K562 (cell line): ENCODE measurements around the gene SLC39A3. TPM values are rescaled to one million over a fixed set of nuclear protein-coding genes. Genes with fewer than 3 reads are reported as not detected.

Source experiments
- ATAC-seq: fragments of 200-7000 bp; cut with Tn5 transposase; 3 replicates; pipeline ENCODE4 v1.9.1; 2020; ENCODE audit warnings: moderate library complexity
- BruUV-seq: library from RNA; stranded (reverse); fragments of 400-500 nt; replicated peaks from 2 replicates; lab custom pipeline; 2021; lab: Mats Ljungman, UMichigan
- CTCF ChIA-PET: fragments of 300-600 bp; formaldehyde crosslinking; extraction: SDS; loops from one replicate; lab custom pipeline; 2021; ENCODE audit warnings: low intra/inter-chr PET ratio; lab: Yijun Ruan, JAX
- POLR2A ChIA-PET: fragments of 300-600, 350-650 bp; sonication (Branson Sonifier 250); formaldehyde crosslinking; extraction: SDS; loops from one replicate; lab custom pipeline; 2021; ENCODE audit warnings: antibody characterized with exemption, inconsistent platforms; lab: Yijun Ruan, JAX
- DNase-seq, 4 experiments: peaks; one replicate each; pipeline versions ENCODE4 v3.0.0 to v3.0.0-alpha.2; 2011 to 2018; ENCODE audit warnings: low spot score in 3 of 4, mixed read lengths in 3 of 4; ENCODE audit errors: extremely low read depth in 1 of 4
- FAIRE-seq: peaks from 2 replicates; lab custom pipeline; 2011; peaks lifted over from hg19 to GRCh38; lab: Jason Lieb, UNC
- H2AFZ ChIP-seq: 2 replicates; pipeline ENCODE4 v1.6.0; 2011; ENCODE audit warnings: low read depth, low read length, control low read depth, inconsistent platforms
- H3K27ac ChIP-seq: fragments of 200-600 bp; 3 replicates; pipeline ENCODE4 v1.8.0; 2011; ENCODE audit warnings: low read depth, mild to moderate bottlenecking, control low read depth, inconsistent platforms, low read length, moderate library complexity, mixed read lengths; ENCODE audit errors: extremely low read depth
- H3K27me3 ChIP-seq, 2 experiments: fragments of 300-600 bp in 1 of 2; 2 replicates in 1 of 2; 3 replicates in 1 of 2; pipeline versions ENCODE4 v1.6.0 to v1.8.0; 2011; ENCODE audit warnings: inconsistent platforms in 2 of 2, low read length in 2 of 2, mild to moderate bottlenecking in 1 of 2, mixed read lengths in 1 of 2, moderate library complexity in 1 of 2; ENCODE audit not compliant: control insufficient read depth in 2 of 2, insufficient read depth in 2 of 2
- H3K36me3 ChIP-seq: fragments of 300-600 bp; 3 replicates; pipeline ENCODE4 v1.8.0; 2011; ENCODE audit warnings: mild to moderate bottlenecking, low read length, inconsistent platforms; ENCODE audit not compliant: control insufficient read depth, insufficient read depth
- H3K4me1 ChIP-seq, 2 experiments: fragments of 200-600 bp in 1 of 2; replicated peaks in 1 of 2; 2 replicates in 1 of 2; 3 replicates in 1 of 2; pipeline versions ENCODE4 v1.5.1 to v1.8.0; 2011; ENCODE audit warnings: inconsistent platforms in 2 of 2, low read length in 2 of 2, mild to moderate bottlenecking in 1 of 2, mixed read lengths in 1 of 2, moderate library complexity in 1 of 2; ENCODE audit not compliant: control insufficient read depth in 2 of 2, insufficient read depth in 2 of 2
- H3K4me2 ChIP-seq: 2 replicates; pipeline ENCODE4 v1.6.1; 2011; ENCODE audit warnings: low read length, control low read depth, inconsistent platforms, mixed read lengths; ENCODE audit not compliant: insufficient read depth
- H3K4me3 ChIP-seq: fragments of 200-600 bp; sonication (generic), shearing (Covaris generic); 2 replicates; pipeline ENCODE4 v1.5.1; 2016; ENCODE audit warnings: control low read depth, inconsistent platforms
- H3K79me2 ChIP-seq: fragments of 200-600 bp; 3 replicates; pipeline ENCODE4 v1.8.0; 2011; ENCODE audit warnings: low read length, inconsistent platforms; ENCODE audit not compliant: control insufficient read depth, insufficient read depth
- H3K9ac ChIP-seq, 2 experiments: 2 replicates each; pipeline versions ENCODE4 v1.6.0 to v1.6.1; 2011; ENCODE audit warnings: low read depth in 2 of 2, low read length in 2 of 2, control low read depth in 1 of 2, inconsistent platforms in 1 of 2, mild to moderate bottlenecking in 1 of 2, mixed read lengths in 1 of 2; ENCODE audit not compliant: insufficient read depth in 1 of 2
- H3K9me1 ChIP-seq: one replicate; pipeline ENCODE4 v1.6.0; 2011; ENCODE audit warnings: inconsistent platforms, mild to moderate bottlenecking, low read length, moderate library complexity; ENCODE audit not compliant: control insufficient read depth, insufficient read depth
- H3K9me3 ChIP-seq: replicated peaks from 2 replicates; pipeline ENCODE4 v1.5.1; 2011; ENCODE audit warnings: low read depth, low read length, inconsistent platforms; ENCODE audit not compliant: control insufficient read depth, insufficient read depth
- H4K20me1 ChIP-seq: replicated peaks from 2 replicates; pipeline ENCODE4 v1.6.1; 2011; ENCODE audit warnings: low read length, inconsistent platforms, mixed read lengths; ENCODE audit not compliant: control insufficient read depth, insufficient read depth
- ARNT ChIP-seq, 2 experiments: fragments of 450-650 bp; IDR thresholded peaks; 2 replicates each; pipeline ENCODE4 v1.6.1; 2016; ENCODE audit warnings: mild to moderate bottlenecking in 1 of 2
- FUS ChIP-seq: fragments of 200-400 bp; formaldehyde crosslinking; optimal IDR thresholded peaks from 2 replicates; pipeline ENCODE3; 2017; ENCODE audit warnings: low read depth, low read length
- NKRF ChIP-seq: fragments of 450-650 bp; IDR thresholded peaks from 2 replicates; pipeline ENCODE4 v1.6.1; 2016; ENCODE audit warnings: borderline replicate concordance
- PTTG1 ChIP-seq: fragments of 450-650 bp; IDR thresholded peaks from 2 replicates; pipeline ENCODE4 v1.6.1; 2016; ENCODE audit warnings: low read depth, mild to moderate bottlenecking, missing genetic modification characterization, missing compliant biosample characterization
- ZNF3 ChIP-seq: fragments of 250-450 bp; sonication (Bioruptor Pico); IDR thresholded peaks from 2 replicates; pipeline ENCODE4 v1.5.0; 2021; ENCODE audit warnings: mild to moderate bottlenecking, moderate library complexity
- ZNF318 ChIP-seq, 2 experiments: fragments of 450-650 bp; IDR thresholded peaks; 2 replicates each; pipeline ENCODE4 v1.6.1; 2016; ENCODE audit warnings: mild to moderate bottlenecking in 2 of 2, borderline replicate concordance in 1 of 2, low read depth in 1 of 2, moderate library complexity in 1 of 2
- ZNF347 ChIP-seq: fragments of 450-650 bp; formaldehyde crosslinking; IDR thresholded peaks from 2 replicates; pipeline ENCODE4 v1.4.0; 2020; ENCODE audit warnings: low read depth, mild to moderate bottlenecking, moderate library complexity
- WGBS: fragments of 100-300 bp; shearing (Covaris generic); methylation state at CpG from one replicate; pipeline ENCODE4 v1.1.6; 2016; ENCODE audit warnings: low coverage, mixed read lengths; ENCODE audit not compliant: insufficient coverage; ENCODE audit errors: missing lambda C conversion rate; 5-methylcytosine and 5-hydroxymethylcytosine counted together
- in situ Hi-C: fragments of 300-500 bp; cut with MboI; formaldehyde crosslinking; loops from 4 replicates; pipeline ENCODE4 v1.15.0; 2018; ENCODE audit warnings: inconsistent platforms, mixed read lengths
- intact Hi-C: fragments of 100-400 bp; cut with micrococcal nuclease; formaldehyde crosslinking; loops from 2 replicates; pipeline ENCODE4 v1.14.2; 2022
- polyA plus RNA-seq, 8 experiments: library from polyadenylated mRNA; depleted of rRNA in 4 of 8; stranded (reverse) in 5 of 8; unstranded in 3 of 8; fragments of >200 nt; fragmentation: Nextera tagmentation in 2 of 8; fragmentation: Illumina TruSeq in 1 of 8; extraction: Ambion mirVana in 2 of 8; extraction: Trizol in 1 of 8; gene quantifications; 2 replicates each; pipeline versions ENCODE4 v1.2.1 to v1.2.3, GENCODE V29; 2011 to 2014; ENCODE audit warnings: inconsistent platforms in 1 of 8, missing spikeins in 1 of 8
- total RNA-seq, 7 experiments: library from RNA; depleted of rRNA in 6 of 7; stranded (reverse); fragments of >200 nt in 6 of 7; fragmentation: Illumina TruSeq in 2 of 7; extraction: Trizol in 2 of 7; gene quantifications; 2 replicates each; pipeline versions ENCODE4 v1.2.1 to v1.2.3, GENCODE V29; 2011 to 2021; ENCODE audit warnings: low replicate concordance in 1 of 7

SLC39A3 gene
- total and polyA plus RNA-seq, 9 of the 15 experiments (the other 6 are each of a cell fraction or from before 2014, with no cell fraction given) = 2.3 to 215 (median 127) TPM

DNA sequence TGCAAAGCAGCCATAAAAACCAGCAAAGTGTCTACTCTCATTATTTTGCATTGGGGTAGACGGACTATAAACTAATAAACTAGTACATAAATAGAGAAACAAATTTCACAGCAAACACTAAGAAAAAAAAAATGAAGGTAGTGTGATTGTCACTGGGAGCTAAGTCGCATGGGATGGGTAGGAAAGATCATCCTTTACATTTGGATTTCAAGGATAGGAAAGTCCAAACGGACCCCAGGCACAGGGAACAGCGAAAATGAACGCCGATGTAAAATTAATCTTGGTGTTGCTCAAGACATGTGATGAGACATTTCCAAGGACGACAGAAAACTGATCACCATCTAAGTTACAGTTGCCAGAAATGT lies 43.9 kb upstream of the SLC39A3 start (continued):
- TF ChIP-seq ARNT (IDR thresholded peaks at IDR 0.05) = 0 out of 4 replicates have a peak, but pooled peaks of 1 of the 2 experiments have one; percentile 1
- no peak for TF ChIP-seq NKRF

DNA sequence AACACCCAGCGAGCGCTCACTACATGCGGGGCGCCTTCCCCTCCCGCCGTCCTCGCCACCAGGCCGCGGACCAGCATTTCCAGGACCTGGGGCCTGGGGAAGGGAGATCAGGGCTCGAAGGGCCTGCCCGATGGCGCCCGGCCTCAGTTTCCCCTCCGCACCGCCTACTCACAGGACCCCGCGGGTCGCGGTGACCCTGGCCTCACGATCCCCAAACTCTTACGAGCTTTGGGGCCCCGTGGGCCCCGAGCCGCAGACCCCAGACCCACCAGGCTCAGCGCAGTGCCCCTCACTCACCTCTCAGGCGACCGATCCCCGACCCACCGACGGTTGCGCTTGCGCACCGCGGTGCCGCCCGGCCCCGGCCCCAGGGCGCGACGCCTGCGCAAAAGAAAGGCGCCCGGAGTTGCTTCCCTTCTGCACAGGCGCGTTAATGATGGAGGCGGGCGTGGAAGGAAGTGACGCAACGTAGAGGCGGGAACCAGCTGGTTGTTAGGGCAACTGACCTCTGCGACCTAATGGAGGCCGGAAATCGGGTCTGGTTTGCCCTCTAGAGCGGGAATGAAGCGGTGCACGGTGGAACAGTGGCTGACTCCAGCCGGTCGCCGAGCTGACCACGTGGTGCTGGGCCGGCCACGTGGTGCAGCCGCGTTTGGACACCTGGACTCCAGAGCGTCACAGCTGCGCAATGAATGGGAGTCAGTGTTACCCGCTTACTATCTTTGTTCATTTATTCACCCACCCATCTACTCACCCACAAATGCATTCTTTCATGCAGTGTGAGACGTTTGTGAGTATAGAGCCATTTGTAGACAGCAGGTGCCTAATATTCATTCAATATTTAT lies 43.3 kb upstream of the SLC39A3 start, which contains the start of gene SGTA:
Gene SGTA, minus strand, starts transcription at position 338 of the 845 bp plus-strand sequence. CDS start 14,205 bp downstream, outside the sequence.
- Histone ChIP-seq H3K4me1 (peaks cover 13 to 51% of the 10 kb centered on the region in 2 experiments; a peak in 4 of 5 replicates), H3K27me3 (no peaks in the 10 kb centered on the region), H3K9me3 (no peaks in the 10 kb centered on the region), H3K36me3 (peaks cover 53% of the 10 kb centered on the region; the same call in 2 of the 3 replicates), H3K9me1 (no peaks in the 10 kb centered on the region), H3K4me3 (peak within 1 kb of the TSS; percentile 95), H3K9ac (peak within 1 kb of the TSS; percentile 98 to 99), H3K79me2 (peaks cover 79% of the 10 kb centered on the region), H4K20me1 (peaks cover 12% of the 10 kb centered on the region), H3K4me2 (peak within 1 kb of the TSS; percentile 95), H3K27ac (peak within 1 kb of the TSS; percentile 93), H2AFZ (peak within 1 kb of the TSS; percentile 86)
- intact Hi-C loops = loop anchor here (1.0 kb wide), 1 partner anchor 43 kb away; the partner anchor contains the start of gene SLC39A3
- DNase-seq (peak; percentile 90 to 99 (median 94)), ATAC-seq (peak; percentile 87), FAIRE-seq (peak; percentile 99)
- under 1% methylated on average over 56 of the region's 68 CpGs for WGBS
- CTCF ChIA-PET = interaction anchor here (0.8 kb wide), 1 partner anchor 307 kb away, joined by 4 read pairs; the partner anchor contains the start of gene GADD45B
- in situ Hi-C loops = no loop called here
- POLR2A ChIA-PET = interaction anchor here (0.7 to 1.0 kb wide), 6 partner anchors 8 to 297 kb away, joined by 3 to 5 read pairs (median 4); no protein-coding TSS in a partner anchor
- BruUV-seq = no TSS peak
- TF ChIP-seq FUS = no peak
- no peak for TF ChIP-seq PTTG1
- no peak for TF ChIP-seq ZNF318 (IDR thresholded peaks at IDR 0.05; ENCODE audit: borderline replicate concordance in 1 of 2, low read depth in 1 of 2)
- TF ChIP-seq ZNF3 (CRISPR knock-in tag) = no peak
- TF ChIP-seq ZNF347 (CRISPR knock-in tag) = no peak
